Neuronal stem cell (in vitro differentiated cells): ENCODE results near the gene REG4.

ENCODE experiments used
- DNase-seq: peaks from one replicate; pipeline ENCODE4 v3.0.0-alpha.2; 2013; ENCODE audit warnings: low spot score
- H2AFZ ChIP-seq: one replicate; pipeline ENCODE4 v1.6.1; 2013; ENCODE audit warnings: mild to moderate bottlenecking, low read length, inconsistent platforms
- H2AK5ac ChIP-seq: 2 replicates; pipeline ENCODE4 v1.6.1; 2013; ENCODE audit warnings: low read depth, mild to moderate bottlenecking, inconsistent platforms, low read length, moderate library complexity, mixed read lengths
- H2BK120ac ChIP-seq: 2 replicates; pipeline ENCODE4 v1.6.1; 2013; ENCODE audit warnings: low read depth, mild to moderate bottlenecking, inconsistent platforms, low read length, moderate library complexity, mixed read lengths
- H2BK12ac ChIP-seq: one replicate; pipeline ENCODE4 v1.6.1; 2013; ENCODE audit warnings: low read length, inconsistent platforms
- H2BK15ac ChIP-seq: 2 replicates; pipeline ENCODE4 v1.6.1; 2013; ENCODE audit warnings: mild to moderate bottlenecking, low read length, inconsistent platforms, mixed read lengths
- H2BK5ac ChIP-seq: one replicate; pipeline ENCODE4 v1.6.1; 2013; ENCODE audit warnings: inconsistent platforms, mild to moderate bottlenecking, low read length, moderate library complexity
- H3K14ac ChIP-seq: one replicate; pipeline ENCODE4 v1.6.1; 2013; ENCODE audit warnings: low read length, inconsistent platforms
- H3K18ac ChIP-seq: 2 replicates; pipeline ENCODE4 v1.6.1; 2013; ENCODE audit warnings: low read length, inconsistent platforms
- H3K23ac ChIP-seq: 2 replicates; pipeline ENCODE4 v1.6.1; 2013; ENCODE audit warnings: low read depth, mild to moderate bottlenecking, mixed read lengths, low read length, inconsistent platforms; ENCODE audit not compliant: poor library complexity
- H3K27ac ChIP-seq: replicated peaks from 3 replicates; pipeline ENCODE4 v1.5.1; 2013; ENCODE audit warnings: low read length, inconsistent platforms
- H3K27me3 ChIP-seq, 3 experiments: 2 replicates each; pipeline ENCODE4 v1.6.1; 2013; ENCODE audit warnings: low read length in 3 of 3, mild to moderate bottlenecking in 2 of 3, inconsistent platforms in 1 of 3, low read depth in 1 of 3, mixed read lengths in 1 of 3, moderate library complexity in 1 of 3; ENCODE audit not compliant: control insufficient read depth in 3 of 3, insufficient read depth in 3 of 3
- H3K36me3 ChIP-seq, 2 donors: replicated peaks in 1 of 2; 2 replicates each; pipeline ENCODE4 v1.6.1; 2013; ENCODE audit warnings: low read length in 2 of 2; ENCODE audit not compliant: control insufficient read depth in 2 of 2, insufficient read depth in 2 of 2
- H3K4ac ChIP-seq: 2 replicates; pipeline ENCODE4 v1.6.1; 2013; ENCODE audit warnings: inconsistent platforms, mild to moderate bottlenecking, low read length, moderate library complexity
- H3K4me1 ChIP-seq, 2 donors: 1 replicate in 1 of 2; 2 replicates in 1 of 2; pipeline ENCODE4 v1.6.1; 2013; ENCODE audit warnings: low read length in 2 of 2, low read depth in 1 of 2; ENCODE audit not compliant: control insufficient read depth in 2 of 2, insufficient read depth in 1 of 2
- H3K4me2 ChIP-seq: one replicate; pipeline ENCODE4 v1.6.1; 2013; ENCODE audit warnings: mild to moderate bottlenecking, low read length, inconsistent platforms; ENCODE audit not compliant: insufficient read depth, poor library complexity, severe bottlenecking
- H3K4me3 ChIP-seq, 2 donors: 2 replicates each; pipeline ENCODE4 v1.5.1; 2013; ENCODE audit warnings: low read length in 2 of 2, mild to moderate bottlenecking in 2 of 2, inconsistent platforms in 1 of 2, moderate library complexity in 1 of 2
- H3K79me1 ChIP-seq: one replicate; pipeline ENCODE4 v1.6.1; 2013; ENCODE audit warnings: low read depth, mild to moderate bottlenecking, inconsistent platforms, low read length, moderate library complexity
- H3K9ac ChIP-seq: one replicate; pipeline ENCODE4 v1.6.1; 2013; ENCODE audit warnings: mild to moderate bottlenecking, low read depth, low read length, inconsistent platforms; ENCODE audit not compliant: poor library complexity
- H3K9me3 ChIP-seq, 2 donors: replicated peaks in 1 of 2; 2 replicates each; pipeline versions ENCODE3 to v1.6.1; 2013; ENCODE audit warnings: low read length in 2 of 2, mild to moderate bottlenecking in 2 of 2, inconsistent platforms in 1 of 2, low read depth in 1 of 2, mixed read lengths in 1 of 2, moderate library complexity in 1 of 2; ENCODE audit not compliant: control insufficient read depth in 2 of 2, insufficient read depth in 1 of 2
- H4K8ac ChIP-seq: one replicate; pipeline ENCODE4 v1.6.1; 2013; ENCODE audit warnings: low read depth, mild to moderate bottlenecking, inconsistent platforms, low read length, moderate library complexity
- H4K91ac ChIP-seq: one replicate; pipeline ENCODE4 v1.6.1; 2013; ENCODE audit warnings: low read length, low read depth, mild to moderate bottlenecking, inconsistent platforms; ENCODE audit not compliant: poor library complexity
- WGBS, 2 donors: extraction: QIAGEN DNeasy Blood & Tissue Kit; methylation state at CpG; one replicate each; pipeline ENCODE4 v1.1.7; 2013; ENCODE audit warnings: missing lambda C conversion rate in 2 of 2, mixed read lengths in 1 of 2; ENCODE audit not compliant: insufficient read length in 2 of 2, insufficient replicate concordance in 1 of 2; ENCODE audit errors: extremely low coverage in 2 of 2; 5-methylcytosine and 5-hydroxymethylcytosine counted together

Gene REG4

DNA sequence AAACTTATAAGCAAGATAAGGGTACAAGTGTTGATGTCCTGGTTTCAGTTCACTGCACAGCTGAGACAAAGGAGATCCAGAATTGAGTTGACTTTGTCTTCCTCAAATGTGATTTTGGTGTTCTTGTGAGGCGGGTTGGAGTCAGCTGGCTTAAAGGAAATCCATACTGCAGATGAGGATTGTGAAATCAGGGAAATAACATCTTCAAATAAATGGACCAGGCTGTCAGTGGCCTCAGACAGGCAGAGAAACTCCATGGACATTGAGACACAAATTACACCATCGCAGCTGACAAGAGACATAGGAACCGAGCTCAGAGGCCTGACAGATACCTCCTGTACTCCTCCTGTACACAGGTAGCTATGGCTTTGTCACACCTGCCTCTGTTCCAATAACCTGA lies 27.0 kb upstream of the REG4 start:
- H3K23ac ChIP-seq: no peak overlapping the region
- peaks cover 0 to 2% of the 10 kb centered on the region in 2 donors for H3K4me1 ChIP-seq
- no peak overlapping the region for H3K14ac ChIP-seq
- H3K36me3 ChIP-seq: no peaks in the 10 kb centered on the region
- no peak overlapping the region for H3K9ac ChIP-seq
- peaks cover 0 to 6% (median 0%) of the 10 kb centered on the region in 3 experiments for H3K27me3 ChIP-seq
- WGBS, 2 donors: no CpG with 5 or more reads among the region's 3 CpGs
- H4K91ac ChIP-seq: no peak overlapping the region
- no peak overlapping the region for H2AFZ ChIP-seq
- no peak overlapping the region for H3K4me3 ChIP-seq
- no peak overlapping the region for H4K8ac ChIP-seq
- no peak overlapping the region for H3K4ac ChIP-seq
- no peak overlapping the region for H3K27ac ChIP-seq
- no peak overlapping the region for H2BK15ac ChIP-seq
- H3K4me2 ChIP-seq: no peak overlapping the region
- no peak overlapping the region for H2BK12ac ChIP-seq
- H3K9me3 ChIP-seq: no peaks in the 10 kb centered on the region
- H2BK120ac ChIP-seq: no peak overlapping the region
- no peak for DNase-seq
- no peak overlapping the region for H2AK5ac ChIP-seq
- H3K18ac ChIP-seq: no peak overlapping the region
- no peak overlapping the region for H2BK5ac ChIP-seq
- H3K79me1 ChIP-seq: no peaks in the 10 kb centered on the region

- Histone ChIP-seq H3K4me3 (no peak overlapping the region), H3K4ac (no peak overlapping the region), H3K9me3 (no peaks in the 10 kb centered on the region), H3K9ac (no peak overlapping the region), H4K8ac (no peak overlapping the region), H3K4me2 (no peak overlapping the region), H3K36me3 (no peaks in the 10 kb centered on the region), H2BK12ac (no peak overlapping the region), H3K79me1 (no peaks in the 10 kb centered on the region), H2AFZ (no peak overlapping the region), H2BK5ac (no peak overlapping the region), H3K23ac (no peak overlapping the region), H2AK5ac (no peak overlapping the region), H2BK15ac (no peak overlapping the region), H2BK120ac (no peak overlapping the region), H3K18ac (no peak overlapping the region), H3K14ac (no peak overlapping the region), H3K27ac (no peak overlapping the region), H4K91ac (no peak overlapping the region), H3K27me3 (peaks cover 0 to 6% (median 0%) of the 10 kb centered on the region in 3 experiments), H3K4me1 (peaks cover 0 to 2% of the 10 kb centered on the region in 2 donors)
- no CpG with 5 or more reads among the region's 4 CpGs for WGBS, 2 donors
- no peak for DNase-seq
Observed at GRCh38 chr1:119834990-119835389, 23.7 kb upstream of the REG4 start.

DNA sequence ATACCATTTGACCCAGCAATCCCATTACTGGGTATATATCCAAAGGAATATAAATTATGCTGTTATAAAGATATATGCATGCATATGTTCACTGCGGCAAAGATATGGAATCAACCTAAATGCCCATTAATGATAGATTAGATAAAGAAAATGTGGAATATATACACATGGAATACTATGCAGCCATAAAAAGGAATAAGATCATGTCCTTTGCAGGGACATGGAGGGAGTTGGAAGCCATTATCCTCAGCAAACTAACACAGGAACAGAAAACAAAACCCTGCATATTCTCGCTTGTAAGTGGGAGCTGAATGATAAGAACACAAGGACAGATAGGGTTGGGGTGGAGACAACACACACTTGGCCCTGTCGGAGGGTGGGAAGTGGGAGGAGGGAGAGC lies 19.8 kb upstream of the REG4 start:
- no peak overlapping the region for H2BK15ac ChIP-seq
- no peak overlapping the region for H2BK120ac ChIP-seq
- no peaks in the 10 kb centered on the region for H3K36me3 ChIP-seq
- H3K4ac ChIP-seq: no peak overlapping the region
- no peak overlapping the region for H2AK5ac ChIP-seq
- no peak overlapping the region for H2BK12ac ChIP-seq
- H2BK5ac ChIP-seq: no peak overlapping the region
- WGBS, 2 donors: no CpG with 5 or more reads among the region's 3 CpGs
- peaks cover 0 to 12% (median 0%) of the 10 kb centered on the region in 3 experiments for H3K27me3 ChIP-seq
- H3K27ac ChIP-seq: no peak overlapping the region
- no peak overlapping the region for H3K23ac ChIP-seq
- H3K18ac ChIP-seq: no peak overlapping the region
- no peaks in the 10 kb centered on the region for H3K9me3 ChIP-seq
- H3K9ac ChIP-seq: no peak overlapping the region
- no peak for DNase-seq
- H3K4me2 ChIP-seq: no peak overlapping the region
- H4K91ac ChIP-seq: no peak overlapping the region
- H3K14ac ChIP-seq: no peak overlapping the region
- H4K8ac ChIP-seq: no peak overlapping the region
- no peak overlapping the region for H3K4me3 ChIP-seq
- H2AFZ ChIP-seq: no peak overlapping the region
- peaks cover 0 to 2% of the 10 kb centered on the region in 2 donors for H3K4me1 ChIP-seq
- H3K79me1 ChIP-seq: no peaks in the 10 kb centered on the region

DNA sequence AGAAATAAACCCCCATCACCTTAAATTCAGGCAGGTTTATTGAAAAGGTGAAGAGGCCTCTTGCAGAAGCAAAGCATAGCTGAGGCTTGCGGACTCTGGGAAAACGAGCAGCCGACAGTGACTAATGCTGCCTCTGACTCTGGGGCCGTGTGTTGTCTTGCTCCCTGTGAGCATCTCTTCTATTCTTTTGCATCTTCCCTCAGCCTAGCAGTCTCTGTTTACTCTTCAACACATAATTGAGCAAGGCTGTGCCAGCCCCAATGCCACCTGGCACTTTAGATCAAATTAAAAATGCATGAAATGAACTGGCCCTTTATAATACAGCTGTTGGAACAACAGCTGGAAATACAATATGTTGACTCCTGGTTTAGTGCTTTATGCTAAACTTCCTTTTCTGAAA lies 18.4 kb upstream of the REG4 start:
- Histone ChIP-seq H3K27me3 (peaks cover 0 to 7% (median 0%) of the 10 kb centered on the region in 3 experiments), H2AFZ (no peak overlapping the region), H4K91ac (no peak overlapping the region), H3K27ac (no peak overlapping the region), H4K8ac (no peak overlapping the region), H3K14ac (no peak overlapping the region), H3K9ac (no peak overlapping the region), H2BK15ac (no peak overlapping the region), H2BK5ac (no peak overlapping the region), H3K9me3 (no peaks in the 10 kb centered on the region), H3K18ac (no peak overlapping the region), H2BK12ac (no peak overlapping the region), H3K4me2 (no peak overlapping the region), H3K4ac (no peak overlapping the region), H2AK5ac (no peak overlapping the region), H3K4me3 (no peak overlapping the region), H2BK120ac (no peak overlapping the region), H3K23ac (no peak overlapping the region), H3K4me1 (no peaks in the 10 kb centered on the region), H3K36me3 (no peaks in the 10 kb centered on the region), H3K79me1 (no peaks in the 10 kb centered on the region)
- no CpG with 5 or more reads among the region's 4 CpGs for WGBS, 2 donors
- no peak for DNase-seq
